NCI-H2196 (cell line): ENCODE measurements around the gene HSPG2.
A peak's percentile ranks its signal among the peaks of the same experiment; 100 is the strongest.
"Not testable (repeated sequence)": the region's sequence is repeated elsewhere in the genome, so short reads cannot be mapped to it uniquely, and the experiment has no call there.

Experiments
- DNase-seq: peaks from one replicate; lab custom pipeline; 2025; ENCODE audit not compliant: unreplicated experiment; lab: John Stamatoyannopoulos, UW

HSPG2 gene

GRCh38 chr1:21813542-21813941 lies 123.6 kb downstream of the HSPG2 start:
- DNase-seq = no peak

- peak; percentile 50 for DNase-seq
These were observed 125.2 kb downstream of the HSPG2 start, which contains the start of gene LDLRAD2 for GRCh38 chr1:21811875-21812305. Gene LDLRAD2, plus strand, starts transcription at chr1:21812265. Its CDS starts 187 bp downstream, at chr1:21812452.

- no peak for DNase-seq
These were observed 132.6 kb downstream of the HSPG2 start for GRCh38 chr1:21804536-21804935.

DNA sequence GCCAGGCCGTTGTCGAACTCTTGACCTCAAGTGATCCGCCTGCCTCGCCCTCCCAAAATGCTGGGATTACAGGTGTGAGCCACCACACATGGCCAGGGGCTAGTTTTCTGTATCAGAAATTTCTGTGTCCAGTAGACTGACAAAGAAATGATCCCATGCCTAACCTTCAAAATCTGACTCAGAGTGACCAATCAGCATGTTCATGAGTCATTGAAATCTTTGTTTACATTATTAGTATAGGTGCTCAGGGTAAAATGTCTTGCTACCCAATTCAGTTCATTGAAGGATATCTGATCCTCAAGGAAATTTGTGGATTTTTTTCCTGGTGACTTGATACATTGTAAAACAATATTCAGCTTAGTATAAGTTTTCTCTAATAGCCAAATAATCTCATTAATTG lies 136.0 kb downstream of the HSPG2 start:
- DNase-seq = no peak

DNA sequence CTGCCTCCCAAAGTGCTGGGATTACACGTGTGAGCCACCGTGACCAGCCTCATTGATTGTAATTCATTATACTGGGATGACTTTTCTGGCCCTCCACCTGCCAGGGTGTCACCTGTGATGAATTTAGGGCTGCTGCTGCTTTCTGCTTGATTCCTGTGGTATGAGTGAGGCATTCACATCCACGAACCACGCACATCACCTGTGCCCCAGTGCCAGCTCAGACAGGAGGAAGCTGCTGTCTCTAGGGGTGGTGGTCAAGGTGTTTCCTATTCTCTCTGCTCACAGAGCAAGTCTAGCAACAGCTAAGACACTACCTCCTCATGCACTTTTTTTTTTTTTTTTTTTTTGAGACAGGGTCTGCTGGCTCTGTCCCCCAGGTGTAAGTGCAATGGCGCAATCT lies 137.4 kb downstream of the HSPG2 start:
- no peak for DNase-seq

- no peak for DNase-seq
These were observed 142.0 kb downstream of the HSPG2 start for GRCh38 chr1:21795075-21795474.

DNA sequence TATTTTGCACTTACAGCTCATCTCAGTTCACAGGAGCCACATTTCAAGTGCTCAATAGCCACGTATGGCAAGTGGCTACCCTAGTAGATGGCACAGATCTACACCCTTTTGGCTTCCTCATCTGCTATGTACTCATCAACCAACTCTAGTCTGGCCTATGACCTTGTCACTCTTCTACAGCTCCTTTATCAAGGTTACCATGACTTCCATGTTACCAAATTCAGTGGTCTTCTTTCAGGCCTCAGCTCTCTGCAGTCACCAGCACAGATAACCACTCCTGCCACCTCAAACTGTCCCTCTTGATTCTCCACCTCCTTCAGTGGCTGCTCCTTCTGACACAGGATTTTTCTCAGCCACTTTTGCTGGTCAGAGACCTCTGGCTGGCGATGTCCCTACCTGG lies 142.5 kb downstream of the HSPG2 start:
- DNase-seq = no peak

GRCh38 chr1:21793104-21793503 lies 144.0 kb downstream of the HSPG2 start:
- DNase-seq = no peak

DNA sequence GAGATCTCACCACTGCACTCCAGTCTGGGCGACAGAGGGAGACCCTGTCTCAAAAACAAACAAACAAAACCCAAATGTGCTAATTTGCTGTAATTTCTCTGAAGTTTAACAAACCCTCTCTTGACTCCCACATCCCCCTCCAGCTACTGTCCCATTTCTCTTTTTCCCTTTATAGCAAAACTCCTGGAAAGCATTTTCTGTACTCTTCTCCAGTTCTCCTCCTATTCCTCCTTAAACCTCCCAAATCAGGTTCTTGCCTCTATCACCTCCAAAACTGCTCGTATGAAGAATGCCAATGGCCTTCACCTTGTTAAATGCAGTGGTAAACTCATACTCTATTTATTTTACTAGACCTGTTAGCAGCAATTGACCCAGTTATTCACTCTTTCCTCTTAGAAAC lies 150.5 kb downstream of the HSPG2 start:
- DNase-seq = no peak

- DNase-seq = not testable (repeated sequence)
These were observed 151.3 kb downstream of the HSPG2 start for GRCh38 chr1:21785764-21786163.

- no peak for DNase-seq
These were observed 153.2 kb downstream of the HSPG2 start for GRCh38 chr1:21783679-21784603.

DNA sequence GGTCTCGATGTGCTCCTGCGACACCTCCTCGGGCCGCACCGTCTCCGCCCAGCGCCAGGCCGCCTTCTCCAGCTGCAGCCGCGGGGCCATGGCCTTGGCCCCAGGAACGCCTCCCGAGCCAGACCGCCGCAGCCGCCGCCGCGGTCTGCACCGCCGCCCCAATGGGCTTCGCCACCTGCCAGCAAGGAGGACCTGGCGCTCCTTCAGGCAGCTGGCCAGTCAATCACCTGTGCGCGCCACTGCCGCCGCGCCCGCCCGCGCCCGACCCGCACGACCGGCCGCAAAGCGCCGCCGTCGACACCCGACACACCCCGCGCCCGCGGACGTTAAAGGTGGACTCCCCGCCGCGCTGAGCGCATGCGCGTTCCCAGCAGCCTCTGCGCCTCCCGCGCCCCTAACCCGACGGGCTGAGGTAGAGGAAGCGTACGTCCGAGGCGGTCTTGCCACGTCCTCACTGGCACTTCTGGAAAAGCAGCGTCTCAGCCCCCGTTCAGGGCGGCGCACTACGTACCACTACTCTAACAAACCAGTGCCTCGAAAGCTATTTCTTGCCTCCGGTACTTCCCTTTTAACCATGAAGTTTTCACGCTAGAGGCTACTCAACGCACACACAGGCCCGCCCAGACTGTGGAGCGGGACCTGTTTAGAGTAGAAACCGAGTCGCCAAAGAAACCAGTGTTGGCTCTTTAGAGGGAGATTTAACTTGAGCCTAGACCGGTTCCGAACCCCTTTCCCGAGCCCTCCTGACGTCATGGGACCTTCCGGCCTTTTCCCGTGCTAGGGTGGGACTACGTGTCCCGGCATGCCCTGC lies 154.0 kb downstream of the HSPG2 start, which contains the start of gene USP48:
USP48 (minus strand) TSS at position 282 of the 811 bp plus-strand sequence; CDS start at position 90, 192 bp downstream.
- DNase-seq = peak; percentile 97

DNA sequence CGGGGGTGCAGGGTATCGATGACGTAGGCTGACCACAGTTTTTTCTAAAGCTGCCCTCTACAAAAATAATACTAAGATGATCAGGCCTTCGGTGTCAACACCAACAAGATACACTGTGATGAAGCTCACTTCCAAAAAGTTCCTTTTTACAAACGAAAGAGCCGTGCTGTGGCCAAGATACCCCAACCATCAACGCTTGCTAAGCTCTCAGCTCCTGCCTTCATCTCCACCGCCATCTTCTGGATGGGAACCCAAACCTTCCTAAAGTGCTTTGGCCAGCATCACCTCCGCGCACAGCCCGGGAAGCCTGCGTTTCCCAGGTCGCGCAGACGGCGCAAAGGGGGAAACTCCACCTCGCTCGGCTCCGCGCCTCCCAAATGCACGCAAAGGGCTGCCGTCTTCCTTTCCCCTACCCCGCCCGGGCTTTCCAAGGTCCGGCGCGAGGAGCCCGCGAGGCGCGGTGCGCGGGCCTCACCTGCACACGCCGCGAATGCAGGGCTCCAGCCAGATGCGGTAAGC lies 154.7 kb downstream of the HSPG2 start:
- peak; percentile 66 for DNase-seq

- no peak for DNase-seq
These were observed 155.2 kb downstream of the HSPG2 start for GRCh38 chr1:21781815-21782348.

DNA sequence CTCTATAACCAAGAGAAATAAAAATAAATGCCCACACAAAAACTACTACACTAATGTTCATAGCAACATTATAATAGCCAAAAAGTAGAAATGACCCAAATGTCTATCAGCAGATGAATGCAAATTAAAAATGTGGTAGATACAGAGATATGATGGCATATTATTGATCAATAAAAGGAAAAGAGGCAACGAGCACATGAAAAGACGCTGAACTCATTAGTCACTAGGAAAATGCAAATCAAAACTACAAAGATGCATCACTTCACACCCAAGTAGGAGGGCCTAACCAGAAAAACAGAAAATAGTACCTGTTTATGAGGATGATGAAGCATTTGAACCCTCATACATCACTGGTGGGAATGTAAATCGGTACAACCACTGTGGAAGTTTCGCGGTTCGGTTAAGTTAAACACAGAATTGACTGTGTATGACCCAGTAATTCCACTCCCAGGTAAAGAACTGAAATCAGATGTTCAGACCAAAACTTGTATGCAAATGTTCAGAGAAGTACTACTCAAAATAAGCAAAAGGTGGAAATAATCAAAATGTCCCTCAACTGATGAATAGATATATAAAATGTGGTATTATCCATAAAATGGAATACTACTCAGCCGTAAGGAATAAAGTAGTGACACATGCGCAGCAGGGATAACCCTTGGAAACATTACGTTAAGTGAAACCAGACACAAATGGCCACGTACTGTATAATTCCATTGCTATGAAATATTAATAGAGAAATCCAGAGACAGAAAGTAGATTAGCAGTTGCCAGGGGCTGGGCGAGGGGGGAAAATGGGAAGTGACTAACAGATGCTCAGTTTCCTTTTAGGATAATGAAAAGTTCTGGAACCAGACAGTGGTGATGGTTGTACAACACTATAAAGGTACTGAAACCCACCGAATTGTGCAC lies 157.2 kb downstream of the HSPG2 start:
- DNase-seq = no peak

GRCh38 chr1:21778405-21778727 lies 158.7 kb downstream of the HSPG2 start:
- DNase-seq = no peak

DNA sequence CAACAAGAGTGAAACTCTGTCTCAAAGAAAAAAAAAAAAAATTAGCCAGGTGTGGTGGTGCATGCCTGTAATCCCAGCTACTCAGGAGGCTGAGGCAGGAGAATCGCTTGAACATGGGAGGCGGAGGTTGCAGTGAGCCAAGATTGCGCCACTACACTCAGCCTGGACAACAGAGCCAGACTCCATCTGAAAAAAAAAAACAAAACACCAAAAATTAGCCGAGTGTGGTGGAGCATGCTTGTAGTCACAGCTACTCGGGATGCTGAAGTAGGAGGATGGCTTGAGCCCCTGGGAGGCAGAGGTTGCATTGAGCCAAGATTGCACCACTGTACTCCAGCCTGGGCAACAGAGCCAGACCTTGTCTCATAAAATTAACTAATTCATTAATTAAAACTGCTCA lies 160.2 kb downstream of the HSPG2 start:
- DNase-seq = not testable (repeated sequence)

GRCh38 chr1:21775985-21776562 lies 161.0 kb downstream of the HSPG2 start:
- no peak for DNase-seq

DNA sequence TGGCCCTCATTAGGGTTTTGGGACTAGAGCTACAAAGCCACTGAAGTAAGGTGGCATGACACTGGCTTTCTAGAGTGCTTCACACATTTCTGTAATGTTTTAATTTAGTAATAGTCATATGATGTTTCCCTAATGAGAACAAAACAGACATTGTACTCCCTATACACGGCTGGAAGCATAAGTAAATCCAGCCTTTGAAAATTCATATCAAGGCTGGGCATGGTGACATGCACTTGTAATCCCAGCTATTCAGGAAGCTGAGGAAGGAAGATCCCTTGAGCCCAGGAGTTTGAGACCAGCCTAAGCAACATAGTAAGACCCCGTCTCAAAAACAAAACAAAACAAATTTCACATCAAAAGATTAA lies 161.6 kb downstream of the HSPG2 start:
- no peak for DNase-seq
